ENCODE data around the gene SMPDL3B. TPM values are rescaled to one million over a fixed set of nuclear protein-coding genes. Genes with fewer than 3 reads are reported as not detected.

The SMPDL3B gene
- total and polyA plus RNA-seq, 2 of the 4 experiments (the other 2 are of a cell fraction), result not detected

DNA sequence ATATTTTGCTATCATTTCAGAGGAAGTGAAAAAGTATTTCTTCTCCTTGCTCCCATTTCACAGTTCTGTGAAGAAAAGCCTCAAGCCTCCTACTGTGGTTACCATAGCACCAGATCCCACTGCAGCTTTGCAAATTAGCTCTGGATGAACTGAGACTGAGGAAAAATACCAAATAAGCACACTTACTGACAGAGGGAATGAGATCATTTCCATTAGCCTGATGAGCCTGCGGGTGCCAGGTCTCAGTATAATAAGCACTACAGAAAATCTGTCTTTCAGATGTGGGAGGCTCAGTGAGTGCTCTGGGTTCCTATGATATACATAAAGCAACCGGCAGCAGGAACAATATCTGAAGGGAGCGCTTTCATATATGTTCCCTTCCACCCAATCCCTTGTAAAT, 46.3 kb downstream of the SMPDL3B start:
- Histone ChIP-seq H2AK9ac (replicated peaks; ENCODE audit: low read depth, low read length, poor library complexity) (no peak overlapping the region), H4K91ac (ENCODE audit: insufficient read depth, low read depth, low read length) (no peak overlapping the region), H2BK20ac (ENCODE audit: low read depth, low read length) (no peak overlapping the region), H3K4ac (ENCODE audit: low read depth, low read length) (no peak overlapping the region), H3K79me1 (ENCODE audit: low read depth in 1 of 2, low read length in 2 of 2) (no peaks in the 10 kb centered on the region), H3K27ac (ENCODE audit: insufficient read depth, low read length) (no peak overlapping the region), H3K27me3 (ENCODE audit: control insufficient read depth, insufficient read depth, low read length) (no peaks in the 10 kb centered on the region), H4K20me1 (ENCODE audit: insufficient read depth, low read length) (no peaks in the 10 kb centered on the region), H3K4me2 (ENCODE audit: low read depth, low read length) (no peak overlapping the region), H2AK5ac (ENCODE audit: low read depth, low read length) (no peak overlapping the region), H2BK15ac (ENCODE audit: low read depth, low read length) (no peak overlapping the region), H3K56ac (ENCODE audit: extremely low read depth, insufficient read depth, low read length) (no peak overlapping the region), H2AFZ (replicated peaks; ENCODE audit: low read length, poor library complexity) (no peak overlapping the region), H3K9me3 (ENCODE audit: control insufficient read depth, insufficient read depth, low read length) (no peaks in the 10 kb centered on the region), H4K8ac (ENCODE audit: low read depth in 2 of 2, low read length in 2 of 2) (no peak overlapping the region), H4K5ac (ENCODE audit: low read depth, low read length) (no peak overlapping the region), H3K9me1 (ENCODE audit: insufficient read depth, low read length) (no peaks in the 10 kb centered on the region), H2BK5ac (ENCODE audit: low read depth, low read length, poor library complexity, severe bottlenecking) (no peak overlapping the region), H3K14ac (replicated peaks; ENCODE audit: low read depth, low read length) (no peak overlapping the region), H3K36me3 (ENCODE audit: control insufficient read depth, insufficient read depth, low read length) (0 out of 2 replicates have a peak, but pooled peaks cover 4% of the 10 kb centered on the region), H3K18ac (ENCODE audit: low read depth, low read length) (no peak overlapping the region), H3K9ac (ENCODE audit: low read depth, low read length) (no peak overlapping the region), H3K4me1 (ENCODE audit: control insufficient read depth, insufficient read depth, low read length) (peaks cover 2% of the 10 kb centered on the region), H3K23ac (ENCODE audit: low read depth, low read length) (no peak overlapping the region), H3K4me3 (ENCODE audit: insufficient read depth, low read depth, low read length) (no peak overlapping the region), H2BK120ac (ENCODE audit: low read depth, low read length) (no peak overlapping the region)
- ChIA-PET CTCF (interaction anchor here (1.1 kb wide), 1 partner anchor 124 kb away, joined by 6 read pairs; no protein-coding TSS in a partner anchor), POLR2A (ENCODE audit: unreplicated experiment) (no interaction called here)
- ATAC-seq (ENCODE audit: low read depth), result no peak
- TF ChIP-seq RFX5 (IDR thresholded peaks at IDR 0.05; ENCODE audit: low read depth, low read length), result no peak
- no peak for TF ChIP-seq RCOR1 (IDR thresholded peaks at IDR 0.05; ENCODE audit: insufficient replicate concordance, low read length)
- no peak for TF ChIP-seq CTCF (conservative IDR thresholded peaks at IDR 0.05; ENCODE audit: low read depth, low read length)
- intact Hi-C loops (cut with micrococcal nuclease), result no loop called here
- WGBS, 2 experiments (ENCODE audit: extremely low coverage in 2 of 2, insufficient read length in 1 of 2), result 100% methylated on average over 1 of the region's 3 CpGs; no CpG with 5 or more reads in 1 of the 2 experiments
- no peak for DNase-seq
- dilution Hi-C loops (cut with HindIII; ENCODE audit: low sequenced_read_pairs, unreplicated experiment), result no loop called here
- in situ Hi-C loops (cut with MboI; ENCODE audit: low sequenced_read_pairs), result loop anchor here (5.0 kb wide), 1 partner anchor 119 kb away; no protein-coding TSS in a partner anchor
- BruUV-seq (replicated peaks), result no TSS peak

Measured in IMR-90 (cell line).